Spleen (tissue), 7 donors: ENCODE measurements around the gene SLC25A53.
A peak's percentile ranks its signal among the peaks of the same experiment; 100 is the strongest.

Experiments
- CTCF ChIP-seq, 11 experiments: fragments of 200-600 bp in 7 of 11; fragments of 450-650 bp in 4 of 11; sonication (generic) in 4 of 11; IDR thresholded peaks in 8 of 11; conservative IDR thresholded peaks in 3 of 11; 1 replicate in 7 of 11; 2 replicates in 4 of 11; pipeline versions ENCODE4 v1.4.0 to v1.8.0; 2016 to 2021; ENCODE audit warnings: antibody characterized with exemption in 11 of 11, inconsistent platforms in 4 of 11, mild to moderate bottlenecking in 1 of 11
- POLR2AphosphoS5 ChIP-seq, 3 donors: sonication (generic); formaldehyde crosslinking; IDR thresholded peaks; one replicate each; pipeline ENCODE4 v1.5.1; 2017; ENCODE audit warnings: antibody characterized with exemption in 3 of 3
- donor health status: DM: no; HTN: no; CAD: no; lungs with moderate emphysema.
- donor health status: DM: no; HTN: no; CAD: no.
- donor health status: DM: no; HTN: no; CAD: no.

- TF ChIP-seq POLR2AphosphoS5 (IDR thresholded peaks at IDR 0.05), result peak; percentile 85 to 92 (median 91)
- no peak for TF ChIP-seq CTCF (IDR thresholded peaks at IDR 0.05 in 8 of 11, conservative IDR thresholded peaks at IDR 0.05 in 3 of 11)
Observed at GRCh38 chrX:104156630-104157529, at the start of gene SLC25A53.
